Esophagus muscularis mucosa (tissue), 3 donors: ENCODE results near the gene CRYBA2.

ENCODE experiments used
- POLR2A ChIP-seq: fragments of 450-650 bp; IDR thresholded peaks from one replicate; pipeline ENCODE4 v1.6.1; 2017; ENCODE audit warnings: antibody characterized with exemption, moderate library complexity, mild to moderate bottlenecking, low read depth
- POLR2AphosphoS5 ChIP-seq, 2 donors: sonication (generic); formaldehyde crosslinking; IDR thresholded peaks; one replicate each; pipeline ENCODE4 v1.6.1; 2017; ENCODE audit warnings: antibody characterized with exemption in 2 of 2
- TF ChIP-seq, protein P1 (sequence below), 3 experiments: fragments of 200-600 bp in 2 of 3; fragments of 450-650 bp in 1 of 3; sonication (generic) in 2 of 3; IDR thresholded peaks; one replicate each; pipeline ENCODE4 v1.5.1; 2017 to 2019; ENCODE audit warnings: antibody characterized with exemption in 3 of 3, mild to moderate bottlenecking in 2 of 3, moderate library complexity in 1 of 3

GRCh38 chr2:218975060-218975777, 18.0 kb downstream of the CRYBA2 start:
- TF ChIP-seq POLR2A: no peak
- TF ChIP-seq, protein P1, sequence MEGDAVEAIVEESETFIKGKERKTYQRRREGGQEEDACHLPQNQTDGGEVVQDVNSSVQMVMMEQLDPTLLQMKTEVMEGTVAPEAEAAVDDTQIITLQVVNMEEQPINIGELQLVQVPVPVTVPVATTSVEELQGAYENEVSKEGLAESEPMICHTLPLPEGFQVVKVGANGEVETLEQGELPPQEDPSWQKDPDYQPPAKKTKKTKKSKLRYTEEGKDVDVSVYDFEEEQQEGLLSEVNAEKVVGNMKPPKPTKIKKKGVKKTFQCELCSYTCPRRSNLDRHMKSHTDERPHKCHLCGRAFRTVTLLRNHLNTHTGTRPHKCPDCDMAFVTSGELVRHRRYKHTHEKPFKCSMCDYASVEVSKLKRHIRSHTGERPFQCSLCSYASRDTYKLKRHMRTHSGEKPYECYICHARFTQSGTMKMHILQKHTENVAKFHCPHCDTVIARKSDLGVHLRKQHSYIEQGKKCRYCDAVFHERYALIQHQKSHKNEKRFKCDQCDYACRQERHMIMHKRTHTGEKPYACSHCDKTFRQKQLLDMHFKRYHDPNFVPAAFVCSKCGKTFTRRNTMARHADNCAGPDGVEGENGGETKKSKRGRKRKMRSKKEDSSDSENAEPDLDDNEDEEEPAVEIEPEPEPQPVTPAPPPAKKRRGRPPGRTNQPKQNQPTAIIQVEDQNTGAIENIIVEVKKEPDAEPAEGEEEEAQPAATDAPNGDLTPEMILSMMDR (IDR thresholded peaks at IDR 0.05): no peak
- TF ChIP-seq POLR2AphosphoS5 (IDR thresholded peaks at IDR 0.05): no peak
